ENCODE data around the gene HERC2.

- TF ChIP-seq POLR2AphosphoS5 (IDR thresholded peaks at IDR 0.05) (no peak), CTCF (IDR thresholded peaks at IDR 0.05) (no peak), EP300 (IDR thresholded peaks at IDR 0.05) (no peak), POLR2A (IDR thresholded peaks at IDR 0.05) (no peak)
These were observed 168.4 kb downstream of the HERC2 start for GRCh38 chr15:28153492-28154119.

Data from sigmoid colon (tissue), 4 donors.